Measurements from ENCODE around the gene PTPRG. TPM values are rescaled to one million over a fixed set of nuclear protein-coding genes. Genes with fewer than 3 reads are reported as not detected.

Gene PTPRG
- total RNA-seq, 1 experiment from 2014 or later: 69.3 TPM

DNA sequence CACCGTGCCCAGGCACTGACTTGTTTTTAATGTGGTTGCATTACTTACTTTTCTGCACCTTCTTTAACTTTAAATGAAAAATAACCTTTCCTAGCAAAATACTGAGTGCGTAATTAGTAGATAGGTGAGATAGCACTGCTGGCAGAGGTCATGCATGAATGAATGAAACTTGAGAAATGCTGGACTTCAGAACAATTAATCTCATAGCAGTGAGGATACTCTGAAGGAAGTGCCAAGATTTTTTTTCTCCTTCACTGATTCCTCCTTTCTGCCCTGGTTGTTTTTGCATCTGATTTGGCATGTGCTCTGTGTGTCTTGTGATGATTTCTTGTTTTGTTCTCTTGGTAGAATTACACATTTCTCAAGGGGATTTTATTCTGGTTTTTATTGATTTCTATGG is 378.9 kb downstream of the PTPRG start:
- no peak overlapping the region for H3K4me2 ChIP-seq (ENCODE audit: insufficient read depth, insufficient read length, low read length)
- H4K8ac ChIP-seq (replicated peaks; ENCODE audit: insufficient read length, low read depth, low read length): no peak overlapping the region
- no peak overlapping the region for H3K14ac ChIP-seq (ENCODE audit: insufficient read depth, low read length)
- H4K20me1 ChIP-seq (ENCODE audit: control insufficient read depth, insufficient read depth, insufficient read length): no peaks in the 10 kb centered on the region
- Mint-ChIP-seq H3K4me1 (peaks cover 51 to 53% of the 10 kb centered on the region in 2 experiments), H3K27ac (no peak overlapping the region), H3K4me3 (no peak overlapping the region), H3K27me3 (ENCODE audit: low read depth) (no peaks in the 10 kb centered on the region), H3K36me3 (ENCODE audit: insufficient read depth in 1 of 3, low read depth in 3 of 3) (peaks cover 3 to 10% (median 6%) of the 10 kb centered on the region in 3 experiments; a peak in 6 of 7 replicates), H3K9me3 (no peaks in the 10 kb centered on the region; a peak in 1 of 5 replicates)
- no peak overlapping the region for H2AFZ ChIP-seq (ENCODE audit: low read length)
- no peak overlapping the region for H3K4ac ChIP-seq (ENCODE audit: low read depth, low read length)
- H2BK12ac ChIP-seq (ENCODE audit: insufficient read length, low read depth, low read length): no peak overlapping the region
- DNase-seq: no peak
- no peak overlapping the region for H2BK5ac ChIP-seq (ENCODE audit: insufficient read length, low read length)
- no peak overlapping the region for H4K91ac ChIP-seq (ENCODE audit: insufficient read length, low read depth, low read length)
- peaks cover 3% of the 10 kb centered on the region for H3K79me1 ChIP-seq (ENCODE audit: insufficient read depth, low read depth, low read length, poor library complexity, severe bottlenecking)
- no peaks in the 10 kb centered on the region for H3K9me3 ChIP-seq (ENCODE audit: control insufficient read depth, low read depth, low read length)
- peaks cover 8% of the 10 kb centered on the region for H3K4me1 ChIP-seq (ENCODE audit: insufficient read depth, low read length)
- no peak overlapping the region for H2BK20ac ChIP-seq (ENCODE audit: low read depth, low read length, poor library complexity, severe bottlenecking)
- no peak overlapping the region for H3K27ac ChIP-seq (ENCODE audit: insufficient read length, low read depth, low read length)
- no peaks in the 10 kb centered on the region for H3K27me3 ChIP-seq (ENCODE audit: insufficient read depth, low read length)
- H3K9ac ChIP-seq (ENCODE audit: extremely low read depth, insufficient read length, low read length): no peak overlapping the region
- H2BK120ac ChIP-seq (ENCODE audit: low read depth, low read length, poor library complexity, severe bottlenecking): no peak overlapping the region
- H3K23ac ChIP-seq (ENCODE audit: insufficient read length, low read depth, low read length): no peak overlapping the region
- H2AK5ac ChIP-seq (ENCODE audit: insufficient read length, low read length): no peak overlapping the region
- H3K79me2 ChIP-seq (ENCODE audit: insufficient read depth, low read length): peaks cover 10% of the 10 kb centered on the region; the same call in 1 of the 2 replicates
- TF ChIP-seq, protein P1, sequence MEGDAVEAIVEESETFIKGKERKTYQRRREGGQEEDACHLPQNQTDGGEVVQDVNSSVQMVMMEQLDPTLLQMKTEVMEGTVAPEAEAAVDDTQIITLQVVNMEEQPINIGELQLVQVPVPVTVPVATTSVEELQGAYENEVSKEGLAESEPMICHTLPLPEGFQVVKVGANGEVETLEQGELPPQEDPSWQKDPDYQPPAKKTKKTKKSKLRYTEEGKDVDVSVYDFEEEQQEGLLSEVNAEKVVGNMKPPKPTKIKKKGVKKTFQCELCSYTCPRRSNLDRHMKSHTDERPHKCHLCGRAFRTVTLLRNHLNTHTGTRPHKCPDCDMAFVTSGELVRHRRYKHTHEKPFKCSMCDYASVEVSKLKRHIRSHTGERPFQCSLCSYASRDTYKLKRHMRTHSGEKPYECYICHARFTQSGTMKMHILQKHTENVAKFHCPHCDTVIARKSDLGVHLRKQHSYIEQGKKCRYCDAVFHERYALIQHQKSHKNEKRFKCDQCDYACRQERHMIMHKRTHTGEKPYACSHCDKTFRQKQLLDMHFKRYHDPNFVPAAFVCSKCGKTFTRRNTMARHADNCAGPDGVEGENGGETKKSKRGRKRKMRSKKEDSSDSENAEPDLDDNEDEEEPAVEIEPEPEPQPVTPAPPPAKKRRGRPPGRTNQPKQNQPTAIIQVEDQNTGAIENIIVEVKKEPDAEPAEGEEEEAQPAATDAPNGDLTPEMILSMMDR (conservative IDR thresholded peaks at IDR 0.05): no peak
- no peak overlapping the region for H3T11ph ChIP-seq (ENCODE audit: low read length)
- WGBS (ENCODE audit: extremely low coverage, insufficient read length, low lambda C conversion rate): no CpG with 5 or more reads among the region's 2 CpGs
- H4K5ac ChIP-seq (ENCODE audit: insufficient read length, low read depth, low read length): no peak overlapping the region
- H3K23me2 ChIP-seq (ENCODE audit: insufficient read length, low read depth, low read length, poor library complexity, severe bottlenecking): no peaks in the 10 kb centered on the region
- H2BK15ac ChIP-seq (ENCODE audit: low read depth, low read length): no peak overlapping the region
- H3K56ac ChIP-seq (ENCODE audit: insufficient read length, low read depth, low read length): no peak overlapping the region
- H3K18ac ChIP-seq (ENCODE audit: insufficient read length, low read depth, low read length): no peak overlapping the region
